IMR-90 (cell line): ENCODE data around the gene ASB13. TPM values are rescaled to one million over a fixed set of nuclear protein-coding genes. Genes with fewer than 3 reads are reported as not detected.

Experiments used
- ATAC-seq: fragments of 200-7000 bp; cut with Tn5 transposase; 2 replicates; pipeline ENCODE4 v1.9.1; 2020; ENCODE audit warnings: low read depth, mild to moderate bottlenecking, moderate library complexity
- BruUV-seq: library from RNA; stranded (reverse); fragments of 400-500 nt; replicated peaks from 2 replicates; lab custom pipeline; 2021; lab: Mats Ljungman, UMichigan
- CTCF ChIA-PET: fragments of 300-600 bp; formaldehyde crosslinking; extraction: SDS; loops from one replicate; lab custom pipeline; 2021; ENCODE audit warnings: antibody characterized with exemption; lab: Yijun Ruan, JAX
- POLR2A ChIA-PET: fragments of 300-600 bp; sonication (Branson Sonifier 250); formaldehyde crosslinking; loops from one replicate; lab custom pipeline; 2022; ENCODE audit warnings: antibody characterized with exemption; ENCODE audit not compliant: unreplicated experiment; lab: Charles Lee
- DNase-seq: peaks from one replicate; pipeline ENCODE4 v3.0.0; 2013
- H2AFZ ChIP-seq: replicated peaks from 2 replicates; pipeline ENCODE3; 2013; ENCODE audit warnings: low read length, mild to moderate bottlenecking; ENCODE audit not compliant: poor library complexity
- H2AK5ac ChIP-seq: 2 replicates; pipeline ENCODE4 v1.6.1; 2013; ENCODE audit warnings: low read depth, low read length, inconsistent platforms
- H2AK9ac ChIP-seq: replicated peaks from 2 replicates; pipeline ENCODE3; 2013; ENCODE audit warnings: mild to moderate bottlenecking, low read depth, low read length, moderate library complexity; ENCODE audit not compliant: poor library complexity
- H2BK120ac ChIP-seq: 2 replicates; pipeline ENCODE4 v1.6.1; 2013; ENCODE audit warnings: low read depth, low read length, inconsistent platforms
- H2BK15ac ChIP-seq: 3 replicates; pipeline ENCODE4 v1.6.1; 2013; ENCODE audit warnings: low read depth, low read length, inconsistent platforms
- H2BK20ac ChIP-seq: 2 replicates; pipeline ENCODE4 v1.6.1; 2013; ENCODE audit warnings: low read depth, mild to moderate bottlenecking, inconsistent platforms, low read length, moderate library complexity
- H2BK5ac ChIP-seq: 2 replicates; pipeline ENCODE4 v1.6.1; 2013; ENCODE audit warnings: mild to moderate bottlenecking, low read depth, low read length, inconsistent platforms; ENCODE audit not compliant: poor library complexity, severe bottlenecking
- H3K14ac ChIP-seq: replicated peaks from 2 replicates; pipeline ENCODE4 v1.6.1; 2013; ENCODE audit warnings: low read depth, low read length, inconsistent platforms
- H3K18ac ChIP-seq: 2 replicates; pipeline ENCODE4 v1.6.1; 2013; ENCODE audit warnings: low read depth, low read length, control low read depth
- H3K23ac ChIP-seq: 2 replicates; pipeline ENCODE4 v1.6.1; 2013; ENCODE audit warnings: low read depth, low read length, inconsistent platforms
- H3K27ac ChIP-seq: 2 replicates; pipeline ENCODE4 v1.5.1; 2013; ENCODE audit warnings: mild to moderate bottlenecking, control low read depth, low read length; ENCODE audit not compliant: insufficient read depth
- H3K27me3 ChIP-seq: 2 replicates; pipeline ENCODE4 v1.6.1; 2013; ENCODE audit warnings: low read length; ENCODE audit not compliant: control insufficient read depth, insufficient read depth
- H3K36me3 ChIP-seq: 2 replicates; pipeline ENCODE4 v1.6.1; 2013; ENCODE audit warnings: low read length, mixed read lengths; ENCODE audit not compliant: control insufficient read depth, insufficient read depth
- H3K4ac ChIP-seq: 2 replicates; pipeline ENCODE4 v1.6.1; 2013; ENCODE audit warnings: low read depth, low read length, inconsistent platforms
- H3K4me1 ChIP-seq: 2 replicates; pipeline ENCODE4 v1.6.1; 2013; ENCODE audit warnings: low read length, mixed read lengths; ENCODE audit not compliant: control insufficient read depth, insufficient read depth
- H3K4me2 ChIP-seq: 2 replicates; pipeline ENCODE4 v1.6.1; 2013; ENCODE audit warnings: low read depth, mild to moderate bottlenecking, control low read depth, low read length, moderate library complexity
- H3K4me3 ChIP-seq: 2 replicates; pipeline ENCODE4 v1.5.1; 2013; ENCODE audit warnings: low read depth, mild to moderate bottlenecking, control low read depth, low read length, moderate library complexity; ENCODE audit not compliant: insufficient read depth
- H3K56ac ChIP-seq: 2 replicates; pipeline ENCODE4 v1.6.1; 2013; ENCODE audit warnings: low read length, inconsistent platforms; ENCODE audit not compliant: insufficient read depth; ENCODE audit errors: extremely low read depth
- H3K79me1 ChIP-seq, 2 experiments: 2 replicates each; pipeline ENCODE4 v1.6.1; 2013; ENCODE audit warnings: low read length in 2 of 2, inconsistent platforms in 1 of 2, low read depth in 1 of 2
- H3K9ac ChIP-seq: 2 replicates; pipeline ENCODE4 v1.6.1; 2013; ENCODE audit warnings: low read depth, low read length, control low read depth
- H3K9me1 ChIP-seq: 2 replicates; pipeline ENCODE4 v1.6.1; 2013; ENCODE audit warnings: low read length, inconsistent platforms; ENCODE audit not compliant: insufficient read depth
- H3K9me3 ChIP-seq: 2 replicates; pipeline ENCODE4 v1.6.1; 2013; ENCODE audit warnings: low read length; ENCODE audit not compliant: control insufficient read depth, insufficient read depth
- H4K20me1 ChIP-seq: 2 replicates; pipeline ENCODE4 v1.6.1; 2013; ENCODE audit warnings: low read length, inconsistent platforms; ENCODE audit not compliant: insufficient read depth
- H4K5ac ChIP-seq: 2 replicates; pipeline ENCODE4 v1.6.1; 2013; ENCODE audit warnings: mild to moderate bottlenecking, low read depth, low read length, control low read depth
- H4K8ac ChIP-seq, 2 experiments: 2 replicates each; pipeline ENCODE4 v1.6.1; 2013; ENCODE audit warnings: low read depth in 2 of 2, low read length in 2 of 2, control low read depth in 1 of 2, inconsistent platforms in 1 of 2
- H4K91ac ChIP-seq: 2 replicates; pipeline ENCODE4 v1.6.1; 2013; ENCODE audit warnings: low read depth, low read length, inconsistent platforms; ENCODE audit not compliant: insufficient read depth
- BHLHE40 ChIP-seq: fragments of 150-350 bp; IDR thresholded peaks from 2 replicates; pipeline ENCODE4 v1.6.1; 2016; ENCODE audit warnings: mild to moderate bottlenecking, low read depth, low read length
- CEBPB ChIP-seq: IDR thresholded peaks from 2 replicates; pipeline ENCODE4 v1.6.1; 2012; ENCODE audit warnings: low read depth, low read length, improper control_type of control experiment
- CHD1 ChIP-seq: IDR thresholded peaks from 2 replicates; pipeline ENCODE4 v1.6.1; 2012; ENCODE audit warnings: low read depth, low read length, improper control_type of control experiment
- FOS ChIP-seq: fragments of 150-350 bp; IDR thresholded peaks from 2 replicates; pipeline ENCODE4 v1.6.1; 2016; ENCODE audit warnings: low read depth, low read length
- MAFK ChIP-seq: IDR thresholded peaks from 2 replicates; pipeline ENCODE4 v1.6.1; 2012; ENCODE audit warnings: low read depth, low read length, improper control_type of control experiment
- MAZ ChIP-seq: IDR thresholded peaks from 2 replicates; pipeline ENCODE4 v1.6.1; 2012; ENCODE audit warnings: low read depth, mild to moderate bottlenecking, low read length, improper control_type of control experiment, moderate library complexity, borderline replicate concordance
- MXI1 ChIP-seq: IDR thresholded peaks from 2 replicates; pipeline ENCODE4 v1.6.1; 2012; ENCODE audit warnings: low read depth, mild to moderate bottlenecking, low read length, moderate library complexity, borderline replicate concordance
- NFE2L2 ChIP-seq: fragments of 150-350 bp; IDR thresholded peaks from 2 replicates; pipeline ENCODE4 v1.6.1; 2016; ENCODE audit warnings: low read depth, mild to moderate bottlenecking, low read length
- POLR2A ChIP-seq: IDR thresholded peaks from 2 replicates; pipeline ENCODE4 v1.6.1; 2012; ENCODE audit warnings: mild to moderate bottlenecking, low read depth, low read length
- RAD21 ChIP-seq: IDR thresholded peaks from 2 replicates; pipeline ENCODE4 v1.6.1; 2012; ENCODE audit warnings: low read length, improper control_type of control experiment
- RCOR1 ChIP-seq: IDR thresholded peaks from 2 replicates; pipeline ENCODE4 v1.6.1; 2012; ENCODE audit warnings: mild to moderate bottlenecking, low read length, improper control_type of control experiment; ENCODE audit not compliant: insufficient replicate concordance
- RFX5 ChIP-seq: IDR thresholded peaks from 2 replicates; pipeline ENCODE4 v1.8.0; 2012; ENCODE audit warnings: low read depth, mild to moderate bottlenecking, low read length, moderate library complexity
- SMC3 ChIP-seq: fragments of 150-350 bp; IDR thresholded peaks from 2 replicates; pipeline ENCODE4 v1.6.1; 2016; ENCODE audit warnings: low read depth, mild to moderate bottlenecking, antibody characterized with exemption, low read length, moderate library complexity
- WGBS, 2 experiments: methylation state at CpG; one replicate each; pipeline versions ENCODE4 v1.1.5 to v1.1.7; 2013; ENCODE audit warnings: missing lambda C conversion rate in 2 of 2; ENCODE audit not compliant: insufficient read length in 1 of 2; ENCODE audit errors: extremely low coverage in 2 of 2; 5-methylcytosine and 5-hydroxymethylcytosine counted together
- dilution Hi-C: fragments of 300-500 bp; cut with HindIII; formaldehyde crosslinking; loops from one replicate; pipeline ENCODE4 v1.14.3; 2018; ENCODE audit warnings: low sequenced_read_pairs; ENCODE audit not compliant: unreplicated experiment
- in situ Hi-C: fragments of 300-500 bp; cut with MboI; formaldehyde crosslinking; loops from 3 replicates; pipeline ENCODE4 v1.14.3; 2019; ENCODE audit warnings: low sequenced_read_pairs, inconsistent platforms, mixed read lengths
- intact Hi-C: fragments of 100-400 bp; cut with micrococcal nuclease; formaldehyde crosslinking; loops from 2 replicates; pipeline ENCODE4 v1.10.0; 2022
- polyA plus RNA-seq, 3 experiments: library from polyadenylated mRNA; depleted of rRNA; stranded (reverse); fragments of >200 nt; gene quantifications; 2 replicates each; pipeline ENCODE4 v1.2.3, GENCODE V29; 2012; ENCODE audit warnings: low replicate concordance in 1 of 3
- total RNA-seq: library from RNA; depleted of rRNA; stranded (reverse); fragments of >200 nt; gene quantifications from 2 replicates; pipeline ENCODE4 v1.2.3, GENCODE V29; 2012
- TF ChIP-seq, protein P1 (sequence below): fragments of 150-350 bp; IDR thresholded peaks from 2 replicates; pipeline ENCODE4 v1.6.1; 2017; ENCODE audit warnings: mild to moderate bottlenecking, antibody characterized with exemption, low read length, low read depth
- TF ChIP-seq, protein P2 (sequence below): fragments of 150-350 bp; IDR thresholded peaks from 2 replicates; pipeline ENCODE4 v1.6.1; 2016; ENCODE audit warnings: low read depth, mild to moderate bottlenecking, low read length, moderate library complexity, borderline replicate concordance
- TF ChIP-seq, protein P3 (sequence below): conservative IDR thresholded peaks from 2 replicates; pipeline ENCODE4 v1.5.1; 2012; ENCODE audit warnings: mild to moderate bottlenecking, low read depth, low read length, improper control_type of control experiment

The ASB13 gene
- total and polyA plus RNA-seq, 2 of the 4 experiments (the other 2 are of a cell fraction): 4.6 to 6.3 TPM

DNA sequence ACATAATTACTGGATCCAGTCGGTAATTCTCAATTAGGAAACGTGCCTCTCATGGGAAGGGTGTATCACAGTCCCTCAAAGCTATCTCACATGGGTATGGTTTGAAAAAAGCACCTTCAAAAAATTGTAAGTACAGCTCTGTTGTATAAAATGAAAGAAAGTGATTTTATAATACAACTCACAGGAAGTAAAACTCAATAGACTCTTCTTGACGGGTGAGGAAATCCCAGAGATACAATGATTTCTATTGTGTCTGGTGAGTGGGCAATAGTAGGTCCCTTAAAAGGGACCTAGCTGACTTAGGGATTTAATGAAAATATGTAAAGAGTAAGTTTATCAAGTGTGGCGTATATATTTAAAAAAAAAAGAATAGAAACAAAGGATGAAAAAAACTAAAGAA, 45.2 kb upstream of the ASB13 start:
- no peak overlapping the region for H3K14ac ChIP-seq
- DNase-seq (no peak), ATAC-seq (no peak)
- 100% methylated on average over 1 of the region's 4 CpGs; no CpG with 5 or more reads in 1 of the 2 experiments for WGBS, 2 experiments
- H2BK15ac ChIP-seq: no peak overlapping the region
- dilution Hi-C loops (no loop called here), intact Hi-C loops (no loop called here), in situ Hi-C loops (no loop called here)
- H2AK5ac ChIP-seq: no peak overlapping the region
- no peaks in the 10 kb centered on the region for H3K9me1 ChIP-seq
- H4K5ac ChIP-seq: no peak overlapping the region
- H3K18ac ChIP-seq: no peak overlapping the region
- H3K27me3 ChIP-seq: no peaks in the 10 kb centered on the region
- BruUV-seq: no TSS peak
- H3K4me3 ChIP-seq: no peak overlapping the region
- H4K91ac ChIP-seq: no peak overlapping the region
- peaks cover 6% of the 10 kb centered on the region; the same call in 1 of the 2 replicates for H4K20me1 ChIP-seq
- H3K36me3 ChIP-seq: no peaks in the 10 kb centered on the region
- no peak overlapping the region for H2BK5ac ChIP-seq
- no peak for TF ChIP-seq MAZ
- TF ChIP-seq RAD21: no peak
- no peak for TF ChIP-seq CEBPB
- no peak for TF ChIP-seq CHD1
- TF ChIP-seq RFX5: no peak
- no peak for TF ChIP-seq MXI1
- no peak for TF ChIP-seq SMC3
- TF ChIP-seq BHLHE40: no peak
- no peak for TF ChIP-seq RCOR1
- TF ChIP-seq, protein P1, sequence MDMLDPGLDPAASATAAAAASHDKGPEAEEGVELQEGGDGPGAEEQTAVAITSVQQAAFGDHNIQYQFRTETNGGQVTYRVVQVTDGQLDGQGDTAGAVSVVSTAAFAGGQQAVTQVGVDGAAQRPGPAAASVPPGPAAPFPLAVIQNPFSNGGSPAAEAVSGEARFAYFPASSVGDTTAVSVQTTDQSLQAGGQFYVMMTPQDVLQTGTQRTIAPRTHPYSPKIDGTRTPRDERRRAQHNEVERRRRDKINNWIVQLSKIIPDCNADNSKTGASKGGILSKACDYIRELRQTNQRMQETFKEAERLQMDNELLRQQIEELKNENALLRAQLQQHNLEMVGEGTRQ: no peak
- TF ChIP-seq NFE2L2: no peak
- no peak for TF ChIP-seq POLR2A
- TF ChIP-seq MAFK: no peak
- TF ChIP-seq, protein P2, sequence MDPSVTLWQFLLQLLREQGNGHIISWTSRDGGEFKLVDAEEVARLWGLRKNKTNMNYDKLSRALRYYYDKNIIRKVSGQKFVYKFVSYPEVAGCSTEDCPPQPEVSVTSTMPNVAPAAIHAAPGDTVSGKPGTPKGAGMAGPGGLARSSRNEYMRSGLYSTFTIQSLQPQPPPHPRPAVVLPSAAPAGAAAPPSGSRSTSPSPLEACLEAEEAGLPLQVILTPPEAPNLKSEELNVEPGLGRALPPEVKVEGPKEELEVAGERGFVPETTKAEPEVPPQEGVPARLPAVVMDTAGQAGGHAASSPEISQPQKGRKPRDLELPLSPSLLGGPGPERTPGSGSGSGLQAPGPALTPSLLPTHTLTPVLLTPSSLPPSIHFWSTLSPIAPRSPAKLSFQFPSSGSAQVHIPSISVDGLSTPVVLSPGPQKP: no peak
- TF ChIP-seq, protein P3, sequence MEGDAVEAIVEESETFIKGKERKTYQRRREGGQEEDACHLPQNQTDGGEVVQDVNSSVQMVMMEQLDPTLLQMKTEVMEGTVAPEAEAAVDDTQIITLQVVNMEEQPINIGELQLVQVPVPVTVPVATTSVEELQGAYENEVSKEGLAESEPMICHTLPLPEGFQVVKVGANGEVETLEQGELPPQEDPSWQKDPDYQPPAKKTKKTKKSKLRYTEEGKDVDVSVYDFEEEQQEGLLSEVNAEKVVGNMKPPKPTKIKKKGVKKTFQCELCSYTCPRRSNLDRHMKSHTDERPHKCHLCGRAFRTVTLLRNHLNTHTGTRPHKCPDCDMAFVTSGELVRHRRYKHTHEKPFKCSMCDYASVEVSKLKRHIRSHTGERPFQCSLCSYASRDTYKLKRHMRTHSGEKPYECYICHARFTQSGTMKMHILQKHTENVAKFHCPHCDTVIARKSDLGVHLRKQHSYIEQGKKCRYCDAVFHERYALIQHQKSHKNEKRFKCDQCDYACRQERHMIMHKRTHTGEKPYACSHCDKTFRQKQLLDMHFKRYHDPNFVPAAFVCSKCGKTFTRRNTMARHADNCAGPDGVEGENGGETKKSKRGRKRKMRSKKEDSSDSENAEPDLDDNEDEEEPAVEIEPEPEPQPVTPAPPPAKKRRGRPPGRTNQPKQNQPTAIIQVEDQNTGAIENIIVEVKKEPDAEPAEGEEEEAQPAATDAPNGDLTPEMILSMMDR: no peak
- no peak for TF ChIP-seq FOS
- H4K8ac ChIP-seq: no peak overlapping the region
- H3K4ac ChIP-seq: no peak overlapping the region
- H2AK9ac ChIP-seq: no peak overlapping the region
- H3K27ac ChIP-seq: no peak overlapping the region
- H2BK120ac ChIP-seq: no peak overlapping the region
- no peaks in the 10 kb centered on the region for H3K9me3 ChIP-seq
- H3K23ac ChIP-seq: no peak overlapping the region
- no peak overlapping the region for H3K9ac ChIP-seq
- H3K79me1 ChIP-seq: peaks cover 23 to 54% of the 10 kb centered on the region in 2 experiments
- no peak overlapping the region; the same call in 1 of the 2 replicates for H3K4me2 ChIP-seq
- peaks cover 1% of the 10 kb centered on the region for H3K4me1 ChIP-seq
- ChIA-PET POLR2A (no interaction called here), CTCF (interaction anchor here (1.0 to 1.5 kb wide), 2 partner anchors 11 to 82 kb away, joined by 3 read pairs; no protein-coding TSS in a partner anchor)
- H3K56ac ChIP-seq: no peak overlapping the region
- H2BK20ac ChIP-seq: no peak overlapping the region
- H2AFZ ChIP-seq: no peak overlapping the region
